ENCODE results near the gene DNMT3L.

GRCh38 chr21:44296916-44297315, 35.2 kb upstream of the DNMT3L start:
- TF ChIP-seq EZH2 (IDR thresholded peaks at IDR 0.05; ENCODE audit: low read length) = no peak
- no peak for TF ChIP-seq CTCF (optimal IDR thresholded peaks at IDR 0.05 in 1 of 3, IDR thresholded peaks at IDR 0.05 in 1 of 3, conservative IDR thresholded peaks at IDR 0.05 in 1 of 3; ENCODE audit: extremely low read depth in 1 of 3, insufficient read depth in 2 of 3, low read length in 3 of 3)
